Glutamatergic neuron (in vitro differentiated cells): Measurements from ENCODE around the gene MAST1. TPM values are rescaled to one million over a fixed set of nuclear protein-coding genes. Genes with fewer than 3 reads are reported as not detected.
A peak's percentile ranks its signal among the peaks of the same experiment; 100 is the strongest.
"Not testable (repeated sequence)": the region's sequence is repeated elsewhere in the genome, so short reads cannot be mapped to it uniquely, and the experiment has no call there.

ENCODE experiments used
- DNase-seq: peaks from one replicate; pipeline ENCODE4 v3.0.0; 2022
- H3K27ac Mint-ChIP-seq: one replicate; pipeline ENCODE4 v1.8.0; 2020; ENCODE audit warnings: mild to moderate bottlenecking, mixed read lengths, inconsistent platforms; ENCODE audit not compliant: unreplicated experiment
- H3K27me3 Mint-ChIP-seq: one replicate; pipeline ENCODE4 v1.8.0; 2020; ENCODE audit warnings: mild to moderate bottlenecking, moderate library complexity, mixed read lengths, inconsistent platforms; ENCODE audit not compliant: unreplicated experiment
- H3K36me3 Mint-ChIP-seq: one replicate; pipeline ENCODE4 v1.8.0; 2020; ENCODE audit warnings: mild to moderate bottlenecking, mixed read lengths, inconsistent platforms; ENCODE audit not compliant: unreplicated experiment
- H3K4me1 Mint-ChIP-seq: one replicate; pipeline ENCODE4 v1.8.0; 2020; ENCODE audit warnings: mild to moderate bottlenecking, low read depth, mixed read lengths, inconsistent platforms; ENCODE audit not compliant: unreplicated experiment
- H3K4me3 Mint-ChIP-seq: one replicate; pipeline ENCODE4 v1.8.0; 2020; ENCODE audit warnings: mild to moderate bottlenecking, mixed read lengths, inconsistent platforms; ENCODE audit not compliant: unreplicated experiment
- H3K9me3 Mint-ChIP-seq: one replicate; pipeline ENCODE4 v1.8.0; 2020; ENCODE audit warnings: mild to moderate bottlenecking, moderate library complexity, mixed read lengths, inconsistent platforms; ENCODE audit not compliant: unreplicated experiment
- total RNA-seq: library from RNA; stranded (reverse); fragmentation: NEBNext Ultra II Directional; extraction: Animal tissue kit (Norgen Biotek cat#: 25700); gene quantifications from one replicate; pipeline ENCODE4 v1.2.1, GENCODE V29; 2021; ENCODE audit not compliant: unreplicated experiment
- TF ChIP-seq, protein P1 (sequence below): fragments of 200-600 bp; sonication (generic); IDR thresholded peaks from one replicate; pipeline ENCODE4 v1.5.0; 2021; ENCODE audit not compliant: partially characterized antibody, unreplicated experiment

MAST1 gene
- total RNA-seq, 1 donor from 2014 or later, result 230 TPM

DNA sequence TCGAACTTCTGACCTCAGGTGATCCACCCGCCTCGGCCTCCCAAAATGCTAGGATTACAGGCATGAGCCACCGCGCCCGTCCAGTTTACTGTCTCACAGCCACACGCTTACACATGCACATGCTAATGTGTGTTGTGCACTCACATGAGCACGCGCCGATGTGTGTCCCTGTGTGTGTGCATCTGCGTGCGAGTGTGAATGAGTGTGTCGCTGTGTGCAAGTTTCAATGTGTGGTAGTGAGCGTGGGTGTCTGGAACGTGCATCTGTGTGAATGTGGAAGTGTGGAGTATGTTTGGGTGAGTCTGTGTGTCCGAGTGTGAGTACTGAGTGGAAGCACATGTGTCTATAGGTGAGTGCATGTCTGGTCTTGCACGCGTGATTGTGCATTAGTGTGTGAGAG, 4.2 kb downstream of the MAST1 start:
- Mint-ChIP-seq H3K4me1 (peaks cover 42% of the 10 kb centered on the region), H3K27ac (peak overlapping the region; percentile 74), H3K27me3 (peaks cover 26% of the 10 kb centered on the region), H3K36me3 (peaks cover 12% of the 10 kb centered on the region), H3K4me3 (peak overlapping the region; percentile 56), H3K9me3 (peaks cover 26% of the 10 kb centered on the region)
- DNase-seq, result no peak
- TF ChIP-seq, protein P1, sequence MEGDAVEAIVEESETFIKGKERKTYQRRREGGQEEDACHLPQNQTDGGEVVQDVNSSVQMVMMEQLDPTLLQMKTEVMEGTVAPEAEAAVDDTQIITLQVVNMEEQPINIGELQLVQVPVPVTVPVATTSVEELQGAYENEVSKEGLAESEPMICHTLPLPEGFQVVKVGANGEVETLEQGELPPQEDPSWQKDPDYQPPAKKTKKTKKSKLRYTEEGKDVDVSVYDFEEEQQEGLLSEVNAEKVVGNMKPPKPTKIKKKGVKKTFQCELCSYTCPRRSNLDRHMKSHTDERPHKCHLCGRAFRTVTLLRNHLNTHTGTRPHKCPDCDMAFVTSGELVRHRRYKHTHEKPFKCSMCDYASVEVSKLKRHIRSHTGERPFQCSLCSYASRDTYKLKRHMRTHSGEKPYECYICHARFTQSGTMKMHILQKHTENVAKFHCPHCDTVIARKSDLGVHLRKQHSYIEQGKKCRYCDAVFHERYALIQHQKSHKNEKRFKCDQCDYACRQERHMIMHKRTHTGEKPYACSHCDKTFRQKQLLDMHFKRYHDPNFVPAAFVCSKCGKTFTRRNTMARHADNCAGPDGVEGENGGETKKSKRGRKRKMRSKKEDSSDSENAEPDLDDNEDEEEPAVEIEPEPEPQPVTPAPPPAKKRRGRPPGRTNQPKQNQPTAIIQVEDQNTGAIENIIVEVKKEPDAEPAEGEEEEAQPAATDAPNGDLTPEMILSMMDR, result no peak

DNA sequence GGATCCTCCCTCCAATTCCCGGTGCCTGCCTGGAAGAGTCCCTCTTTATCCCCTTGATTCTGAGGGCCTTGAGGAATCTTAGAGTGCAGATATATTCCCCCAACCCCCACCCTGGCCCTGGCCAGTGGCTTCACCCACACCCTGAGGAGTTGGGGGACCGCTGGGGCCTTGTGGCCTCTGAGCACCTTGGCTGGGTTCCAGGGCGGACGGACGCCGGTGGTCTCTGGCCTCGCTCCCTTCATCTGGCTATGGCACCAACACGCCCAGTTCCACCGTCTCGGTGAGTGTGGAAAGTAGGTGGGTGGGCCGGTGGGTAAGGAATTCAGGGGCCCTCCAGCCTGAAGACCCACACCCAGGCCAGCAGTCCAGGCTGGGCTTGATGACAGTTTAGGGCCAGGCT, 5.0 kb downstream of the MAST1 start:
- DNase-seq, result no peak
- Mint-ChIP-seq H3K9me3 (peaks cover 23% of the 10 kb centered on the region), H3K4me3 (no peak overlapping the region), H3K36me3 (peaks cover 12% of the 10 kb centered on the region), H3K27ac (no peak overlapping the region), H3K4me1 (peaks cover 41% of the 10 kb centered on the region), H3K27me3 (peaks cover 22% of the 10 kb centered on the region)
- TF ChIP-seq, protein P1, result no peak

DNA sequence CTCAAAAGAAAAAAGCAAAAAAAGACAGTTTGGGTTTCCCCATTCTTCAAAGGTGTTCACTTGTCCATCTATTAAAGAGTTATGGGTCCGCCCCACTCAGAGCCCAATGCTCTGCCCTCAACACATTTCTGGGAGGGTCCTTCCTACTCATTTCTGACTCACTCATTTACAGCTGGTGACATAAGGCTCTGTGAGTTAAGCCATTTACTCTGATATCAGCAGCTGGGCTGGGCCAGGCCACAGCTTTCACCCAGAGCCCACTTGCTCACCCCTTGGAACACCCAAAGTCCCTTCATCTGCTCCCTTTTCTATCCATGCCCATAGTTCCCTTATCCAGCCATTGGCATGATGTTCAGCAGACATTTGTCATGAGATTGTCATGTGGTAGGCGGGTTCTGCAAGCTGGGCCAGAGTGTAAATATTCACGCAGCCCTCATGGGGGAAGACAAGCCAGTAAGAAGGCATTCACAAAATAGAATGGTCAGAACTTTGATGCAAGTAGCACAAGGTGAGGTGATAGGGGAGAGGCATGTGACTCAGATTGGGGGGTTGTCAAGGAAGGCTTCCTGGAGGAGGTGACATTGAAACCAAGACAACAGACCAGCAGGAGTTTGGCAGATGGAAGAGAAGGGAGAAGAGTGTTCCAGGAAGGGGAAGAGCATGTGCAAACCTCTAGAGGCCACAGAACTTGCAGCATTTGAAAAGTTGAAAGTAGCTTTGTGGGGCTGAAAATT, 5.9 kb downstream of the MAST1 start:
- Mint-ChIP-seq H3K27me3 (peaks cover 20% of the 10 kb centered on the region), H3K4me1 (peaks cover 39% of the 10 kb centered on the region), H3K4me3 (peak overlapping the region; percentile 61), H3K9me3 (peaks cover 23% of the 10 kb centered on the region), H3K36me3 (peaks cover 10% of the 10 kb centered on the region), H3K27ac (peak overlapping the region; percentile 82)
- no peak for DNase-seq
- TF ChIP-seq, protein P1, result no peak

DNA sequence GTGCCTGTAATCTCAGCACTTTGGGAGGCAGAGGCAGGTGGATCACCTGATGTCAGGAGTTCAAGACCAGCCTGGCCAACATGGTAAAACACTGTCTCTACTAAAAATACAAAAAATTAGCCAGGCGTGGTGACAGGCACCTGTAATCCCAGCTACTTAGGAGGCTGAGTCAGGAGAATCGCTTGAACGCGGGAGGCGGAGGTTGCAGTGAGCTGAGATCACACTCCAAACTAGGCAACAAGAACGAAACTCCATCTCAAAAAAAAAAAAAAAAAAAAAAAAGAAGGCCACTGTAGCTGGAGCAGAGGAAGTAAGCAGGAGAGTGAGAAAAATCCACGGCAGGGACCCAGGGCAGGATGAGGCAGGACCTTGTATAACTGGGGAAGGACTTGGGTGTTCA, 8.3 kb downstream of the MAST1 start:
- peaks cover 22% of the 10 kb centered on the region for H3K4me1 Mint-ChIP-seq
- not testable (repeated sequence) for DNase-seq, H3K27me3 Mint-ChIP-seq, H3K4me3 Mint-ChIP-seq, H3K36me3 Mint-ChIP-seq, H3K27ac Mint-ChIP-seq
- H3K9me3 Mint-ChIP-seq, result peaks cover 13% of the 10 kb centered on the region

DNA sequence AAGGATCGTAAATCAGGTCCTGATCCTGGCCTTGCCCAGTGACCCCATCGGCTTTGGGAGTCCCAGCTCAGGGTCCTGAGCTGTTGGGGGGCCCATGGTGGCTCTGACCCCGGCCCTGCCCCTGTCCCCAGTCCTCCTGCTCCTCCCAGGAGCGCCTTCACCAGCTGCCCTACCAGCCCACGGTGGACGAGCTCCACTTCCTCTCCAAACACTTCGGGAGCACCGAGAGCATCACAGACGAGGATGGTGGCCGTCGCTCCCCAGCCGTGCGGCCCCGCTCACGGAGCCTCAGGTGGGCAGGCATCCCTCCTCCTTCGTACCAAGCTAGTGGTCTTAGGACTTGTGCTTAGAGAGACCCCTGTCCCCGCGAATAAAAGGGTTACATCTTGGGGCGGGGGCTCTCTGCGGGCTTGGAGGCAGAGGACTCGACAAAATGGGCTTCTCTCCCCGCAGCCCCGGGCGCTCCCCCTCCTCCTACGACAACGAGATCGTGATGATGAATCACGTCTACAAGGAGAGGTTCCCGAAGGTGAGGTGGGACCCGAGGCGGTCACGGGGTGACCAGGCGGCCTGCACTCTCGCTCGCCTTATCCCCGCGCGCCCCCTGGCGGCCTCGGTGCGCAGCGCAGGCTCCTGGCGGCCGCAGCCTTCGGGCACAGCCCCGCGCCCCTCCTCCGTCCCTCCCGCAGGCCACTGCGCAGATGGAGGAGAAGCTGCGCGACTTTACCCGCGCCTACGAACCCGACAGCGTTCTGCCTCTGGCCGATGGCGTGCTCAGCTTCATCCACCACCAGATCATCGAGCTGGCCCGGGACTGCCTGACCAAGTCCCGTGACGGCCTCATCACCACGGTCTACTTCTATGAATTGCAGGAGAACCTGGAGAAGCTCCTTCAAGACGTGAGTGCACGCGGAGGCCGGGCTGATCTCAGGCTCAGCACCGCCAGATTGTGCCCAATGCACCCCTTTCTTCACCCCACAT, 9.1 kb downstream of the MAST1 start:
- Mint-ChIP-seq H3K27ac (no peak overlapping the region), H3K36me3 (no peaks in the 10 kb centered on the region), H3K4me1 (peaks cover 16% of the 10 kb centered on the region), H3K4me3 (peak overlapping the region; percentile 46), H3K27me3 (peaks cover 5% of the 10 kb centered on the region), H3K9me3 (peaks cover 9% of the 10 kb centered on the region)
- peak; percentile 97 for DNase-seq
- TF ChIP-seq, protein P1, result peak; percentile 99
